HG03066 (cell line): ENCODE measurements around the gene POLRMT.

ENCODE experiments used
- ATAC-seq: cut with Tn5 transposase; IDR thresholded peaks from one replicate; pipeline ENCODE4 v1.9.1; 2021; ENCODE audit warnings: low read depth; ENCODE audit not compliant: unreplicated experiment

POLRMT gene

DNA sequence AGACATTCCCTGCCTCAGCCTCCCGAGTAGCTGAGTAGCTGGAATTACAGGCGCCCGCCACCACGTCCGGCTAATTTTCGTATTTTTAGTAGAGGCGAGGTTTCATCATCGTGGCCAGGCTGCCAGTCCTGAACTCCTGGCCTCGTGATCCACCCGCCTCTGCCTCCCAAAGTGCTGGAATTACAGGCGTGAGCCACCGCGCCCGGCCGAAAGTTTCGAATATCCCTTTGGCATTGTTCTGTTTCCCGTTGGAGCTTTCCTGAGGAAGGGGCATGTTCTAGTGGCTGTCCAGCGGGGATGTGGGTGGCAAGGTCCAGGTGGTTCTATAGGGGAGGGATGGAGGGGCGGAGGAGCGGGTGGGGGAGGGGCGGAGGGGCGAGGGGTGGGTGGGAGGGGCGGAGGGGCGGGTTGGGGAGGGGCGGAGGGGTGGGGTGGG lies 63.1 kb downstream of the POLRMT start:
- ATAC-seq = no peak

DNA sequence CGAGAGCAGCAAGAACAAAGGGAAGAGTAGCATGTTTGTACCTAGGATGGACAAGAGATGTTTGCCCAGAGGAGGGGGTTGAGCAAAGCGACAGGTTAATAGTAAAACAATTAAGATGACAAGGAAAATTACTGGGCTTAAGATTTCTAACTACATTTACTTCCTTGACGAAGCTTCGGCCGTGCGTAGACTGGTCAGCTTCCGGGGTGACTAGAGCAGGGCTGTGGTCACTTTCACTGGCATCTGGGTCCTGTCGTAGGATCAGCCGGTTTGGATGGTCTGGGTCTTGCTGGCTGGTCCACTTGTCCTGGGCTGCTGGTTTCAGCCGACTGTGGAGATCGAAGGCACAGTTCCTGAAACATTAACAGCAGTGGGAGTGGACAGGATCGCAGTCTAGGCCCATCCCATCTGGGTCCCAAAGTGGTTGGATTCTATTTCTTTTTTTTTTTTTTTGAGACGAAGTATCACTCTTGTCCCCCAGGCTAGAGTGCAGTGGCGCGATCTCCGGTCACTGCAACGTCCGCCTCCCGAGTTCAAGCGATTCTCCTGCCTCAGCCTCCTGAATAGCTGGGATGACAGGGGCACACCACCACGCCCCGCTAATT lies 65.9 kb downstream of the POLRMT start:
- ATAC-seq = no peak
